Endothelial cell of umbilical vein (primary cell): Measurements from ENCODE around the gene STAT5A.

Experiments used
- EZH2 ChIP-seq: IDR thresholded peaks from 2 replicates; pipeline ENCODE4 v1.6.1; 2012; ENCODE audit warnings: borderline replicate concordance, low read depth, mild to moderate bottlenecking, moderate library complexity, low read length, inconsistent platforms; ENCODE audit not compliant: severe bottlenecking
- JUN ChIP-seq: IDR thresholded peaks from 2 replicates; pipeline ENCODE4 v1.6.1; 2011; ENCODE audit warnings: borderline replicate concordance, low read depth; ENCODE audit not compliant: insufficient read length, insufficient read depth
- MYC ChIP-seq: IDR thresholded peaks from one replicate; pipeline ENCODE4 v1.6.1; 2011; ENCODE audit warnings: mild to moderate bottlenecking, low read depth, low read length
- POLR2A ChIP-seq: IDR thresholded peaks from 2 replicates; pipeline ENCODE4 v1.6.1; 2012; ENCODE audit warnings: low read depth, mild to moderate bottlenecking, control low read depth, low read length
- POLR2AphosphoS5 ChIP-seq: IDR thresholded peaks from 2 replicates; pipeline ENCODE4 v1.6.1; 2012; ENCODE audit warnings: low read depth, mild to moderate bottlenecking, control low read depth, low read length, moderate library complexity; ENCODE audit not compliant: insufficient read depth
- TF ChIP-seq, protein P1 (sequence below), 2 donors: IDR thresholded peaks; 1 replicate in 1 of 2; 2 replicates in 1 of 2; pipeline ENCODE4 v1.5.1; 2011; ENCODE audit warnings: low read length in 2 of 2, mild to moderate bottlenecking in 2 of 2, moderate library complexity in 2 of 2, control low read depth in 1 of 2, inconsistent platforms in 1 of 2, low read depth in 1 of 2; ENCODE audit not compliant: insufficient read depth in 1 of 2; ENCODE audit errors: extremely low read depth in 1 of 2
- TF ChIP-seq, protein P2 (sequence below): IDR thresholded peaks from 2 replicates; pipeline ENCODE4 v1.6.1; 2011; ENCODE audit not compliant: insufficient read depth, insufficient read length

DNA sequence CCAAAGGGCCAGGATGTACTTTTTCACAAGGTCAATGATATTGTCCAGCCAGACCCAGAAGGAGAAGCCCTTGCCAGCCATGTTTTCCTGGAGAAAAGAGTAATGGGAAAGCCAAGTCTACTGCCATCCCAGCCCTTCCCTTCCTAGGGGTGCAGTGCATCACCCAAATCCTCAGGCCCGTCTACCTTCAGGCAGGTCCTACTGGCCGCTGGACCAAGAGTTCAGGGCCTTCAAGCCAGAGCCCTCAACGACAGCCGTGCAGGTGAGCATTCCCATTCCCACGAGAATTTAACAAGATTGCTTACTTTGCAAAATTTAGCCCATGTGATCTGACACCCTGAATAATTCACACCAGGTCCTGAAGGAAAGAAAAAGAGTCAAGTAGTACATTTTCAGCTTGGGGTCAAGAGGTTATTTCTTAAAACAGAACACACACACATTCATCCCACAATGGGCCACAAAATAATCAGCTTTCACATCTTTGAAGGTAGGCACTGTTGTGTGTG is 35.0 kb downstream of the STAT5A start:
- TF ChIP-seq POLR2A (no peak), POLR2AphosphoS5 (no peak), MYC (no peak), EZH2 (no peak), JUN (no peak)
- TF ChIP-seq, protein P1, sequence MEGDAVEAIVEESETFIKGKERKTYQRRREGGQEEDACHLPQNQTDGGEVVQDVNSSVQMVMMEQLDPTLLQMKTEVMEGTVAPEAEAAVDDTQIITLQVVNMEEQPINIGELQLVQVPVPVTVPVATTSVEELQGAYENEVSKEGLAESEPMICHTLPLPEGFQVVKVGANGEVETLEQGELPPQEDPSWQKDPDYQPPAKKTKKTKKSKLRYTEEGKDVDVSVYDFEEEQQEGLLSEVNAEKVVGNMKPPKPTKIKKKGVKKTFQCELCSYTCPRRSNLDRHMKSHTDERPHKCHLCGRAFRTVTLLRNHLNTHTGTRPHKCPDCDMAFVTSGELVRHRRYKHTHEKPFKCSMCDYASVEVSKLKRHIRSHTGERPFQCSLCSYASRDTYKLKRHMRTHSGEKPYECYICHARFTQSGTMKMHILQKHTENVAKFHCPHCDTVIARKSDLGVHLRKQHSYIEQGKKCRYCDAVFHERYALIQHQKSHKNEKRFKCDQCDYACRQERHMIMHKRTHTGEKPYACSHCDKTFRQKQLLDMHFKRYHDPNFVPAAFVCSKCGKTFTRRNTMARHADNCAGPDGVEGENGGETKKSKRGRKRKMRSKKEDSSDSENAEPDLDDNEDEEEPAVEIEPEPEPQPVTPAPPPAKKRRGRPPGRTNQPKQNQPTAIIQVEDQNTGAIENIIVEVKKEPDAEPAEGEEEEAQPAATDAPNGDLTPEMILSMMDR (IDR thresholded peaks at IDR 0.05; ENCODE audit: extremely low read depth in 1 of 2, insufficient read depth in 1 of 2, low read depth in 1 of 2, low read length in 2 of 2) = no peak
- TF ChIP-seq, protein P2, sequence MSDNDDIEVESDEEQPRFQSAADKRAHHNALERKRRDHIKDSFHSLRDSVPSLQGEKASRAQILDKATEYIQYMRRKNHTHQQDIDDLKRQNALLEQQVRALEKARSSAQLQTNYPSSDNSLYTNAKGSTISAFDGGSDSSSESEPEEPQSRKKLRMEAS = no peak
